Endometrium (tissue), 2 donors: ENCODE data around the gene PPP4C.
"Not testable (repeated sequence)": the region's sequence is repeated elsewhere in the genome, so short reads cannot be mapped to it uniquely, and the experiment has no call there.

Experiments
- FAIRE-seq: peaks from 2 replicates; lab custom pipeline; 2012; peaks lifted over from hg19 to GRCh38; lab: Jason Lieb, UNC
- donor health status: control.
- donor health status: control.

The PPP4C gene

GRCh38 chr16:30096862-30097563 lies 21.2 kb downstream of the PPP4C start:
- no peak for FAIRE-seq

GRCh38 chr16:30104090-30104489 lies 28.3 kb downstream of the PPP4C start:
- no peak for FAIRE-seq

DNA sequence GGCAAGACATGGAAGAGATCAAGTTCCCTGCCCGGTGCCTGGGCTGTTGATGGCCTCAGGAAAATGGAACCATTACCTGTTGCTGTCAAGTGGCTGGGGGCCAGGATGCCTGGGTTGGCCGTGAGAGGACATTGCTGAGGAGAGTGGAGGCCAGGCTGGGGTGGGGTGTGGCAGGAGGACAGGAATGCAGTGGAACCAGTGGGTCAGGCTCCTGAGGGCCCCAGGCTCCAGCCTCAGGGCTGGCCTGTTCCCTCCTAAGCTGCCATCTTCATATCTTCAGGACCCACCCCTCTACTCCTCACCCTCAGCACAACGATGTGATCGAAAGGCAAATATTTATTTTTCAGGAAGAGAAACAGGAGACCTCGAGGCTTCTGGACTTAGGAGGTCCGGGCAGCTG lies 28.7 kb downstream of the PPP4C start:
- no peak for FAIRE-seq

- no peak for FAIRE-seq
Observed at GRCh38 chr16:30108059-30108850, 32.5 kb downstream of the PPP4C start.

DNA sequence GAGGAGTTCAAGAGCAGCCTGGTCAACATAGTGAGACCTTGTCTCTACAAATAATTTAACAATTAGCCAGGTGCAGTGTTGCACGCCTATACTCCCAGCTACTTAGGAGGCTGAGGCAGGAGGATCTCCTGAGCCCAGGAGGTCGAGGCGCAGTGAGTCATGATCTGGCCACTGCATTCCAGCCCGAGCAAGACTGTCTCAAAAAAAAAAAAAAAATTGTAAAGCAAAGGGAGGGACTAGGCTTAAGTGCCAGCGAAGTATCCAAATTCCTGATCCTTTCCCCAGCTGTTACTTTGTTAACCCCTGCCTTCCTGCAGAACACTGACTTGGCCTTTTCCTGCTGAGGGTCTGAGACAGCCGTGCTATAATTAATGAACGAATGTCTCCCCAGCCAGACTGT lies 34.9 kb downstream of the PPP4C start:
- no peak for FAIRE-seq

DNA sequence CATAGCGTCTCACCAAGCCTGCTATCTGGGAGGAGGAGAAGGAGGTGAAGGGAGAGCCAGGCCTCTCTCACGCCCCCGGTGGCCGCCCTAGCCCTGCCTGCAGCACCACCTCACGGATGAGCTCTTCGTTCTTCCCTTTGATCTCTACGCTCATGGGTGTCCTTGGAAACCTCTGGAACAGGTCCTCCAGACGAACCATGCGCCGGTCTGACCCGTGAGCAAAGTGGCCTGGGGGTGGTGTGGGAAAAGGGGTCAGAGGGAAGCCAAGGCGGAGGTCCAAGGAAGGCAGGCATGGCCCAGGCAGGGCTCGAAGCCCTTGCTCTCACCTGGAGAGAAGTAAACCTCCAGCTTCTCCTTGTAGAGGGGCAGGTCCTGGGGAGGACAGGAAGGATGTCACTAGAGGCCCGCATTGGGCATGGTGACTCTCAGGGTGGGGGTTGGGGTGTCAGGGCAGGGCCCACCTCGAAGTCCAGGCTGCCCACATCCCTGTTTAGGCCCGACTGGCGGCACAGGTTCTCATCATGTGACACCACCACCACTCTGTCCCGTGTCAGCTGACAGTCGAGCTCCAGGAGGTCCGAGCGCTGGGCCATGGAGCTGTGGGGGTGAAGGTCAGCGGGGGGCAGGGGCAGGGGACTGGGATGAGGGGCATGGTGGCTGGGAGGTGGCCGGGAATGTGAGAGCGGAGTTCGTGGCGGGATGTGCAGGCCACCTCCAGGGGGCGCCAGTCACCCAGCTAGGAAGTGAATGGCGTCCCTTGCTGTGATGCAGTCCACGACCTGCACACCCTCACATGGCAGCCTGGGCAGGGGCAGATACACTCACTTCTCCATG lies 36.6 kb downstream of the PPP4C start:
- FAIRE-seq = no peak

DNA sequence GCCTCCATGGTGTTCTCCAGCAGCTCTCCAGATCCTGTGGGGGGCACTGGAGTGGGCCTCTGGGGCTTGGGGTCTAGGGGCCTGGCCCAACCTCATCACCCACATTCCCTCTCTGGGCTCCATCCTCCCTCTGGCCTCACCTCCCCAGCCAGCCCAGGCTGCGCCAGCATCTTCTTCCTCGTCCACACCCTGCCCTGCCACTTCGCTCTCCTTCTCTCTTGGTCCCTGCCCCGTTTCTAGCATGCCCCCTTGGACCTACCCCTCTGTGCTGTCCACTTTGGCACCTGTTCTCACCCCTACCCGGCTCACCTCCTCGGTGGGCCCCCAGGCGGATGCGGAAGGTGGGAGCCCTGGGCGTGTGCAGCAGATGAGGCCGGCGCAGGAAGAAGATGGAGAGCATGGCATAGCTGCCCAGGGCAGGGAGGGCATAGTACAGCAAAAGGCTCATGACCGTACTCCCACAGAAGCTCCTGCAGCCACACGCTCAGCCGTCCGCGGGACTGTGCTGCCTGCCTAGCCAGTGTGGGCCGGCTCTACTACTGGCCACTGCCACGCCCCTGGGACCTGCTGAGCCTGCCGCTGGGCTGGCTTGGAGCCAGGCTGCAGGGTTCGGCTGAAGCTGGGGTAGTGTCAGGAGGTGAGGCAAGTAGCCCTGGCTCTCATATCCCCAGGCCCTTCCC lies 37.4 kb downstream of the PPP4C start, which contains the start of gene GDPD3:
Gene GDPD3 (minus strand): TSS at position 507 of the 680 bp plus-strand sequence. CDS start 59 bp downstream, at position 448.
- FAIRE-seq = no peak

DNA sequence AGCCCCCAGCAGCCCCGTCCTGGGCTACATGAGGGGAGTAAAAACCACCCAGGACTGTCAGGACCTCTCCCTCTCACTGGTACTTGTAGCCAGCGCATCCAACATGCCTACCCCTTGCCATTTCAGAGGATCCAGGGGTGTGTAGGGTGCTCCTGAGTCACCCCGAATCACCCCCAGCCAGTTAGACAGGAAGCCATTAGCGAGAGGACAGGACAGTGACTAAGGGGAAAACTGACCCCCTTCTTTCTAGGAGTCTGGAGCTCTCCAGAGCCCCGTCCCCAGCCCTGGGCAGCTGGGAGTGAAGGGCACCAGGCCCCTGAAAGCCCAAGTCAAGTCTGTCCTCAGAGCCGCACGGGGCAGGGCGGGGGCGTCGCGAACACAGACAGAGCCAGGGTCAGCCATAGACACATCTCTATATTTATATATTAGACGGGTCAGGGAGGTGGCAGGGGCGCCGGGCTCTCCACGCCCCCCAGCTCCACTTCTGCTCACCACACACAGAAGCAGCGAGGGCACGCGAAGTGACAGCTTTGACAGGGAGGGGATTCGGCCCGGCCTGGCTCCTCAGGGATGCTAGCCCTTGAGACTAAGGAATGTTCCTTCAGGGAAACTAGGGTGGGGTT lies 38.0 kb downstream of the PPP4C start:
- FAIRE-seq = no peak

- FAIRE-seq = no peak
Observed at GRCh38 chr16:30114411-30114810, 38.6 kb downstream of the PPP4C start.

- FAIRE-seq = not testable (repeated sequence)
Observed at GRCh38 chr16:30114833-30115232, 39.0 kb downstream of the PPP4C start.

GRCh38 chr16:30115238-30115637 lies 39.4 kb downstream of the PPP4C start:
- no peak for FAIRE-seq

GRCh38 chr16:30116291-30117207 lies 40.8 kb downstream of the PPP4C start:
- no peak for FAIRE-seq

- FAIRE-seq = no peak
Observed at GRCh38 chr16:30117768-30118167, 42.0 kb downstream of the PPP4C start.

- no peak for FAIRE-seq
Observed at GRCh38 chr16:30119428-30119827, 43.6 kb downstream of the PPP4C start.

DNA sequence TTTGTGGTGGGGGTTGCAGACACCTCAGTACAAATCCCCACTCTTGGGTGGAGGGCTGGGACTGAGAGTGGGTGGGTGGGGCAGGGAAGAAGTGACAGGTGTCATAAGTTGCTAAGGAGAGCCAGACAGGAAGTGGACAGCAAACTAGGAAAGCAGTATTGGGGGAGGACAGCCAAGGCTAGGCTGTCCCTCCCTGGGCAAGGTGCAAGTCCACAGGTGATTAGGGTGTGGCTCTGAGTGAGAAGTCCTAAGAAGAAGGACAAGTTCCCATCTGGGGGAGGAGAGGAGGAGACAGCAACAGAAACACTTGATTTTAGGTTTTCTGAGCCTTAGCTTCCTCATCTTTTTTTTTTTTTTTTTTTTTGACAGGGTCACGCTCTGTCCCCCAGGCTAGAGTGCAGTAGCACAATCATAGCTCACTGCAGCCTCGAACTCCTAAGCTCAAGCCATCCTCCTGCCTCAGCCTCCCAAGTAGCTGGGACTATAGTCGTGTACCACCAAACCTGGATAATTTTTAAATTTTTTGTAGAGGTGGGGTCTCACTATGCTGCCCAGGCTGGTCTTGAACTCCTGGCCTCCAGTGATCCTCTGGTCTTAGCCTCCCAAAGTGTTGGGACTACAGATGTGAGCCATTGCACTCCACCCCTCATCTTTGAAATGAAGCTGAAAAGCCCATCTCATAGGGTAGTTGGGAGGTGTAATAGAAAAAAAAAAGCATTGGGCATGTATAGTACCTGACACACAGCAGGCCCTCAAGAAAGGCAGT lies 44.7 kb downstream of the PPP4C start:
- FAIRE-seq = no peak

DNA sequence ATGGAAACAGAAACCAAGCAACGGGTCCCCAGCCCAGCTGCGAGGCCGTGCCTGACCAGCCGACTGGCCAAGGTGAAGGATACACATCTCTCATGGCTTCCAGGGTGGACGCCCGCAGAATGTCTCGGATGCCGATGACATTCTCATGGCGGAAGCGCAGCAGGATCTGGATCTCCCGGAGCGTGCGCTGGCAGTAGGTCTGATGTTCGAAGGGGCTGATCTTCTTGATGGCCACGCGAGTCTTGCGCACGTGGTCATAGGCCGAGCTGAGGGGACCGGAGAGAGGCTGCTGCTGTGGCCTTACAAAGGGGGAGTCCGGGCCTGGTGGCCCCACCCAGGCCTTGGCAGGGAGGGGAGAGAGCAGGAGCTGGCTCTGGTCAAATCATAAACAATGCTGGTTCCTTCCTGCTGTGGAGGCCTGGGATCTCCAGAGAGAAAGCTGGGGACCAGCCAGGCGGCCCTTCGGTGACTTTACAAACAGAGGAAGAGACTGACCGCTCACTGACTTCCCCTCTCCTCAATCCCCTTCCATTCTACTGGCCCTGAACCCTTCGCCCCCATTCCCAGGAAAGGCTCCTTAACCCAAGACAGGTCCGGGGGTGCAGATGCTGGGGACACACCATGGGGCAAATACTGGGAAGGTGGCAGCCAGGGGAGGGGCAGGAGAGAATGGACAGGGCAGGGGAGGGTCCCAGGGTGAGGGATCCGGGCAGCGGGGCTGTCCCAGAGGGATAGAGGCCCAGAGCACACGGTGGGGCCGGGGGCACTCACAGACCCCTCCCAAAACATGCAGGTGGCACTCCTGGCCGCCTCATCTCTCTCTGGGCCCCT lies 46.2 kb downstream of the PPP4C start:
- FAIRE-seq = no peak

GRCh38 chr16:30122604-30123160 lies 46.9 kb downstream of the PPP4C start:
- FAIRE-seq = no peak

GRCh38 chr16:30124985-30125379 lies 49.2 kb downstream of the PPP4C start:
- FAIRE-seq = no peak
